GM12878 (cell line): ENCODE data around the gene ZBED4. TPM values are rescaled to one million over a fixed set of nuclear protein-coding genes. Genes with fewer than 3 reads are reported as not detected.

Experiments used
- ATF2 ChIP-seq: IDR thresholded peaks from 2 replicates; pipeline ENCODE4 v1.6.1; 2012; ENCODE audit warnings: low read length, inconsistent platforms
- BCL11A ChIP-seq: IDR thresholded peaks from 2 replicates; pipeline ENCODE4 v1.6.1; 2011; ENCODE audit warnings: low read depth, low read length
- BRCA1 ChIP-seq: IDR thresholded peaks from 2 replicates; pipeline ENCODE4 v1.6.1; 2011; ENCODE audit warnings: low read depth, low read length, improper control_type of control experiment
- CEBPZ ChIP-seq: fragments of 150-350 bp; IDR thresholded peaks from 2 replicates; pipeline ENCODE4 v1.6.1; 2016; ENCODE audit warnings: low read depth, low read length
- CUX1 ChIP-seq: IDR thresholded peaks from 2 replicates; pipeline ENCODE4 v1.6.1; 2012; ENCODE audit warnings: improper control_type of control experiment, low read depth, low read length; ENCODE audit not compliant: insufficient replicate concordance
- ELK1 ChIP-seq: IDR thresholded peaks from 2 replicates; pipeline ENCODE4 v1.6.1; 2012; ENCODE audit warnings: low read depth, low read length, improper control_type of control experiment
- EP300 ChIP-seq, 2 experiments: fragments of 150-350 bp in 1 of 2; IDR thresholded peaks; 2 replicates each; pipeline ENCODE4 v1.6.1; 2011 to 2012; ENCODE audit warnings: low read depth in 2 of 2, low read length in 2 of 2, borderline replicate concordance in 1 of 2, improper control_type of control experiment in 1 of 2, inconsistent platforms in 1 of 2; ENCODE audit not compliant: control insufficient read depth in 1 of 2
- IKZF2 ChIP-seq, 2 experiments: fragments of 450-650 bp; IDR thresholded peaks; 2 replicates each; pipeline ENCODE4 v1.6.1; 2017; ENCODE audit warnings: mild to moderate bottlenecking in 2 of 2, moderate library complexity in 2 of 2
- IRF4 ChIP-seq: IDR thresholded peaks from 2 replicates; pipeline ENCODE4 v1.6.1; 2011; ENCODE audit warnings: low read depth, low read length
- SMAD1 ChIP-seq: fragments of 450-650 bp; IDR thresholded peaks from 2 replicates; pipeline ENCODE4 v1.6.1; 2018; ENCODE audit warnings: mild to moderate bottlenecking, low read depth; ENCODE audit not compliant: partially characterized antibody
- TBL1XR1 ChIP-seq: IDR thresholded peaks from 2 replicates; pipeline ENCODE4 v1.6.1; 2012; ENCODE audit warnings: low read depth, low read length, improper control_type of control experiment
- polyA plus RNA-seq, 11 experiments: library from polyadenylated mRNA; depleted of rRNA in 4 of 11; unstranded in 6 of 11; stranded (reverse) in 5 of 11; fragments of >200 nt; fragmentation: Nextera tagmentation in 4 of 11; fragmentation: Illumina TruSeq in 1 of 11; extraction: Ambion mirVana in 4 of 11; extraction: Trizol in 1 of 11; gene quantifications; 1 replicate in 1 of 11; 2 replicates in 10 of 11; pipeline versions ENCODE4 v1.2.1 to v1.2.3, GENCODE V29; 2011 to 2016; ENCODE audit warnings: inconsistent platforms in 2 of 11, missing spikeins in 2 of 11, low read depth in 1 of 11
- total RNA-seq, 4 experiments: library from RNA; depleted of rRNA in 3 of 4; stranded (reverse); fragments of >200 nt in 3 of 4; fragmentation: Illumina TruSeq in 1 of 4; extraction: Trizol in 1 of 4; gene quantifications; 2 replicates each; pipeline versions ENCODE4 v1.2.1 to v1.2.3, GENCODE V29; 2013 to 2021

ZBED4 gene
- total and polyA plus RNA-seq, 10 of the 15 experiments (the other 5 are each of a cell fraction or from before 2014, with no cell fraction given), result 2.3 to 21.6 (median 12.8) TPM

- TF ChIP-seq ELK1 (no peak; the same call in 1 of the 2 replicates), SMAD1 (no peak), TBL1XR1 (no peak), BCL11A (no peak), EP300 (IDR thresholded peaks at IDR 0.05; ENCODE audit: borderline replicate concordance in 1 of 2, control insufficient read depth in 1 of 2, low read depth in 2 of 2, low read length in 2 of 2) (peak in 1 of 2 experiments; percentile 61; a peak in 3 of 4 replicates), IKZF2 (IDR thresholded peaks at IDR 0.05) (peak; percentile 42 to 44; a peak in 1 of 4 replicates), CUX1 (no peak), BRCA1 (no peak), IRF4 (no peak), CEBPZ (no peak), ATF2 (no peak)
Observed at GRCh38 chr22:49852898-49853894, at the start of gene ZBED4 (continued).
